ENCODE results near the gene ALDH5A1. TPM values are rescaled to one million over a fixed set of nuclear protein-coding genes. Genes with fewer than 3 reads are reported as not detected.

The ALDH5A1 gene
- polyA plus RNA-seq (ENCODE audit: insufficient read length), result 31.9 TPM
- long read RNA-seq, donor 1, full-length matches to known transcripts, result 8 of 29 reads
- long read RNA-seq, donor 1, partial matches to known transcripts, result 21 of 29 reads
- long read RNA-seq, donor 1, other reads (novel, unspliced or antisense), result 0 of 29 reads
- long read RNA-seq, donor 2, full-length matches to known transcripts, result 8 of 8 reads
- long read RNA-seq, donor 2, partial matches to known transcripts, result 0 of 8 reads
- long read RNA-seq, donor 2, other reads (novel, unspliced or antisense), result 0 of 8 reads
- long read RNA-seq, donor 3, full-length matches to known transcripts, result 8 of 8 reads
- long read RNA-seq, donor 3, partial matches to known transcripts, result 0 of 8 reads
- long read RNA-seq, donor 3, other reads (novel, unspliced or antisense), result 0 of 8 reads
- long read RNA-seq, donor 4, result 0 reads
- long read RNA-seq, donor 5, full-length matches to known transcripts, result 6 of 6 reads
- long read RNA-seq, donor 5, partial matches to known transcripts, result 0 of 6 reads
- long read RNA-seq, donor 5, other reads (novel, unspliced or antisense), result 0 of 6 reads
- long read RNA-seq, donor 6, full-length matches to known transcripts, result 15 of 21 reads
- long read RNA-seq, donor 6, partial matches to known transcripts, result 6 of 21 reads
- long read RNA-seq, donor 6, other reads (novel, unspliced or antisense), result 0 of 21 reads
- long read RNA-seq, donor 7, full-length matches to known transcripts, result 8 of 8 reads
- long read RNA-seq, donor 7, partial matches to known transcripts, result 0 of 8 reads
- long read RNA-seq, donor 7, other reads (novel, unspliced or antisense), result 0 of 8 reads
- long read RNA-seq, donor 8, full-length matches to known transcripts, result 5 of 5 reads
- long read RNA-seq, donor 8, partial matches to known transcripts, result 0 of 5 reads
- long read RNA-seq, donor 8, other reads (novel, unspliced or antisense), result 0 of 5 reads

DNA sequence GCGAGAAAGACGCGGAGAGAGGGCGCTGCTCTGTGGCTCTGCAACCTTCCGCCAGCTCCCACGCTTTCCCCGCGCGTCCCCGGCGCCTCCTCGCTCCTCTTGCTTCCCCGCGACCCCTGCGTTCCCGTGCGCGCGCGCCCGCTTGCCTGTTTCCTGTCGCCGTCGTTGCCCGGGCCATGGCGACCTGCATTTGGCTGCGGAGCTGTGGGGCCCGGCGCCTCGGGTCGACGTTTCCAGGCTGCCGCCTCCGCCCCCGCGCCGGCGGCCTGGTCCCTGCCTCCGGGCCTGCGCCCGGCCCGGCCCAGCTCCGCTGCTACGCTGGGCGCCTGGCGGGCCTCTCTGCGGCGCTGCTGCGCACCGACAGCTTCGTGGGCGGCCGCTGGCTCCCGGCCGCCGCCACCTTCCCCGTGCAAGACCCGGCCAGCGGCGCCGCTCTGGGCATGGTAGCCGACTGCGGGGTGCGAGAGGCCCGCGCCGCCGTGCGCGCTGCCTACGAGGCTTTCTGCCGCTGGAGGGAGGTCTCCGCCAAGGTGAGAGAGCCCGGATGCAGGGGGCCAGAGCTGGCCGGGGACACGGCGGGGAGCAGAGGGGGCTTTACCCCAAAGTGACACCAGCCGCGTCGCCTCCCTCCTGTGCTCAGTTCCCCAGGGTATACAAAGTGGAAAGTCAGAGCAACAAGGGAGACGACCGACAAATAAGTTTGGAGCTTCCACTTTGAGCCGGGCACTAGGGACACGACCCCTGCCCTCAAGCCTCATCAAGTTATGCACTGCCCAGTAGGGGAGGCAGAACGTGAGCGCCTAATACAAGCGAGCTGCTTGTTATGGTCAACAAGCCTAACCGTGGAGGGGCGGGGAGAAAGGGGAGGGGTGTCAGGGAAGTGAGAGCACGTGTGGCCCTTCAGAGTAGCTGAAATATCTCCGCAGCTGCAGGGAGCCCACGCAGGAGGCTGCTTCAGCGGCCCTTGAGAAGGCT lies at the start of gene ALDH5A1:
Gene ALDH5A1, plus strand, starts transcription at position 149 of the 975 bp plus-strand sequence. Its CDS starts 28 bp downstream, at position 177.
- DNase-seq, result peak; percentile 83

- DNase-seq, result no peak
Observed at GRCh38 chr6:24445704-24446103, 49.1 kb upstream of the ALDH5A1 start.

- no peak for DNase-seq
Observed at GRCh38 chr6:24446670-24447069, 48.1 kb upstream of the ALDH5A1 start.

DNA sequence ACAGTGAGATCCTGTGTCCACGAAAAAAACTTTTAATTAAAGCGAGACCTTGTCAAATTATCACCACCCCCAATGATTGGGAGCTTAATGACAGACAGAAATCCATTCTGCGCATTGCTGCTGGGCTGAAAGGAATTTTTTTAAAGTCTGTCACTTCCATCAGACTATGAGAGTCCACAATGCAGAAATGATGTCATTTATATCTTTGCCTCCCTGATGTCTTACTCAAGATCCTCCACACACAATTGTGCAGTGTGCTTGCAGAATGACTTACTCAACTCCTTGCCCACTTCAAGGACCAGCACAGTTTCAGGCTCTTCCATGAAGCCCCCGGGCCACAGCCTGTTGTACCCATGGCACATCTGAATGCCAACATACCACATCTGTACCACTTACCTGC lies 46.4 kb upstream of the ALDH5A1 start:
- no peak for DNase-seq

DNA sequence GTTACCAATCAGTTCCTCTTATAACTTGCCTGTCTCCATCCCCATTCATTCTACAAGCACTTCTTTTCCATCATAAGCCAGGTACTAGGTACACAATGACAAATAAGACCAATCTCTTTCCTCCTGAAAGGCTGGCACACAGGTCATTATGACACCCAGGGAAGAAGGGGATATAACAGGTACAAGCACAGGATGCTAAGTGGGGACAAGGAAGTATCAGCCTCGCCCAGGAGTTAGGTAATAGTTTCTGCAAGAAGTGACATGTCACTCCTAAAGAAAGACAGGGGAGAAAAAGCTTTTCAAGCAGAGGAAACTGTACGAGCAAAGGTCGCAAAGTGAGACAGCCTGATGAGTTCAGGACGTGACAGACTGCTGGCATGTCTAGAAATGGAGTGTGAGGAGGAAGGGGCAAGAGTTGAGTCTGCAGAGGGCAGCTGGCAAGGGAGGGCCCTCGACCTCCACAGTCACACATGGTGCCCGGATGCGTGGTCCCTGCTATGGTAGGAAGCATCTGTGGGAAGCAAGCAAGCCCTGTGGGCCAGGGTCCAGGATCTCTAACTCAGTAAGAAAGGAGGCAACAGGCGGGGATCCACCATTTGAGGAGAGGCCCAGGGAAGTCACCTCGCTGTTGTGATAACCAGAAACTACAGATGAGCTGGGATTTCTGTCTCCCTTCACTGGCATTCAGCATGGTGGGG lies 45.8 kb upstream of the ALDH5A1 start:
- DNase-seq, result no peak

- DNase-seq, result no peak
Observed at GRCh38 chr6:24451581-24452388, 43.0 kb upstream of the ALDH5A1 start.

GRCh38 chr6:24453921-24454320 lies 40.8 kb upstream of the ALDH5A1 start:
- no peak for DNase-seq

GRCh38 chr6:24454452-24454851 lies 40.3 kb upstream of the ALDH5A1 start:
- no peak for DNase-seq

DNA sequence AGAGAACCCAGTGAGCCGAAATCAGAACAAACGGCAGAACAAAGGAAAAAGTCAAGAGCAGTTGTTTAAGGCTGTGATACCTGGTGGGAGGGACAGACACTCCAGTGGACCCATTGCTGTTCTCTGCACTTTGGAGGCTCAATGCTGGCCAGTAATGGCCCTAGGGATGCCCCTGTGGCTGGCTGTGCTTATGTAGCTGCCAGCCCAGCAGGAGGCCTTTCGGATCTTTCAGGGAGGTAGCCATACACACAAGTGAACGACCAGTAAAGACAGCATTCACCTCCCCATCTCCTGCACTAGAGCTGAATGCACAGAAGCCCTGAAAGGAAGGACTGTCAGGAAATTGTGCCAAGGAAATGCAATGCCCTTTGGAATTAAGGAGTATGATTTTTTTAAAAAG lies 39.7 kb upstream of the ALDH5A1 start:
- no peak for DNase-seq

- DNase-seq, result no peak
Observed at GRCh38 chr6:24458134-24458533, 36.6 kb upstream of the ALDH5A1 start.

- DNase-seq, result no peak
Observed at GRCh38 chr6:24458941-24459340, 35.8 kb upstream of the ALDH5A1 start.

DNA sequence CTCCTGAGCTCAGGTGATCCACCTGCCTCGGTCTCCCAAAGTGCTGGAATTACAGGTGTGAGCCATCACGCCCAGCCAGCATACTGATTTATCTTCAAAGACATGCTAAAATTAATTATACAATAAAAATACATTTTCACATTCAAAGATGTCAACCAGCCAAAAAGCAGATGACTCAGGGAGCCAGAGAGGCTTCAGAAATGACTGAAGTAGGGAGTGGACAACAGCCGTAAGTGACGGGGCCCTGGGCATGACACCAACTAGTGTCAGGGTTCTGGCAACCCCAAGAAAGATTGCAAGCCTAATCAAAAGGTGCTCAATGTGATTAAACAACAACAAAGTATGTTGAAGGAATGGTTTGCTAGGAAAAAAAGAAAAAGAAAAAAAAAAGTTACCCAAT lies 33.8 kb upstream of the ALDH5A1 start:
- no peak for DNase-seq

GRCh38 chr6:24464253-24465038 lies 30.3 kb upstream of the ALDH5A1 start:
- DNase-seq, result no peak

- no peak for DNase-seq
Observed at GRCh38 chr6:24469811-24470210, 25.0 kb upstream of the ALDH5A1 start.

DNA sequence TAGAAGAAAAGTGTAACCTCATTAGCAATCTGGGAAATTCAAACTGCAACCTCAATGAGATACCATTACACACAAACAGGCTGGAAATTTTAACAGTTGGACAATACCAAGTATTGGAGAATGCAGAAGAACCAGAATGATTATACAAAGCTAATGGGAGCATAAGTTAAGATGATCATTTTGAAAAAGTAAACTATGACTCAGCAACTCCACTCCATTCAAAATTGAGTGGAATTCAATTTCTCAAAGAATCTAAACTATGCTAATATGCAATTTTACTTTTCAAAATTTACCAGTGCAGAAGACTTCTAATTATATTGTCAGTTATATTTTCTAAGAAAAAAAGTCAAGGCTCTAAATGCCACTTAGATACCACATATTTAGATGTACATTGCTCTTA lies 22.6 kb upstream of the ALDH5A1 start:
- no peak for DNase-seq

DNA sequence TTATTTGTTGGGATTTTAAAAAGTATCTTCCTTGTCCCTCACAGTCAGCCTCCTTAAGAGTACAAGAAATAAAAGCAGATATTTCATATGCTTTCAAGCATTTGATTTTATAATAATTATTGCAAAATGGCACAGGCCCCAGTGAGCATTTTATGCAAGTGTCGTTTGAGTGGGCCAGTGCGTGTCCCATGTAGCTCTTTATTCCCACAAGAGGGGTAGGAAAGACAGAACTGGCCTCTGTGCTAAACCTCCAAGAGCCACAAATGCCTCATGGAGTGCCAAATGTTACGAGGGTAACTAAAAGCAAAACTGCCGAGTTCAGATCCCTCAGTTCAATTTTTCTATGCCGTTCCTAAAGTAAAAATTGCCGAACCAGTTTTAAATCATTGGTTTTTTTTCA lies 18.1 kb upstream of the ALDH5A1 start:
- no peak for DNase-seq

- DNase-seq, result no peak
Observed at GRCh38 chr6:24477070-24477469, 17.7 kb upstream of the ALDH5A1 start.

GRCh38 chr6:24478903-24479302 lies 15.9 kb upstream of the ALDH5A1 start:
- no peak for DNase-seq

DNA sequence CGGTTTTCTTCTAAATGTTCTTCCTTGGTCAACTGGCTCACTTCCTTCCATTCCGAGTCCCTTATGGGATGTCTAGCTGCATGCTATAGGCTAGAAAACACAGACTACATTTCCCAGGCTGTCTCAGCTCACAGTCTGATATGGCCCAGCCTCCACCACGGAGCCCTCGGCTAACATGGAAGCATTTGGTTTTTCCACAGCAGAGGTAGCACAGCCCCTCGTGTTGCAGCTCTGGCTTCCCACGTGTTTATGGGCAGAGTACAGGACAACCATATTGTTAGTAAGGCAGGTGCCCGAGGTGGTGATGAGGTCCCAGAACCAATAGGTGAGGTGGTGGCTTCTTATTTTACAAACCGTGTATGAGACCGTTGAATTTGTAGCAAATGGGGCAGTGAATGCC lies 14.1 kb upstream of the ALDH5A1 start:
- no peak for DNase-seq

All from left kidney (tissue), 8 donors.